ENCODE results near the gene NKIRAS2.

Gene NKIRAS2

GRCh38 chr17:42056635-42057034 lies 36.7 kb downstream of the NKIRAS2 start:
- TF ChIP-seq EGR1 (IDR thresholded peaks at IDR 0.05) (no peak), YY1 (IDR thresholded peaks at IDR 0.05; ENCODE audit: low read depth) (no peak), CREB1 (IDR thresholded peaks at IDR 0.05; ENCODE audit: low read depth) (no peak), MAX (IDR thresholded peaks at IDR 0.05) (no peak), USF1 (IDR thresholded peaks at IDR 0.05) (no peak), RAD21 (IDR thresholded peaks at IDR 0.05; ENCODE audit: low read depth) (no peak), ZBTB7A (IDR thresholded peaks at IDR 0.05; ENCODE audit: low read depth) (no peak), CEBPB (IDR thresholded peaks at IDR 0.05) (no peak), REST (IDR thresholded peaks at IDR 0.05; ENCODE audit: low read depth) (no peak), NFIC (IDR thresholded peaks at IDR 0.05) (no peak), EP300 (IDR thresholded peaks at IDR 0.05; ENCODE audit: borderline replicate concordance) (no peak), TEAD4 (IDR thresholded peaks at IDR 0.05) (no peak), TCF12 (IDR thresholded peaks at IDR 0.05; ENCODE audit: low read depth) (no peak), TAF1 (IDR thresholded peaks at IDR 0.05; ENCODE audit: low read depth) (no peak), FOXM1 (IDR thresholded peaks at IDR 0.05; ENCODE audit: borderline replicate concordance, low read depth) (no peak)

- no peak for TF ChIP-seq REST (IDR thresholded peaks at IDR 0.05; ENCODE audit: low read depth)
- no peak for TF ChIP-seq TAF1 (IDR thresholded peaks at IDR 0.05; ENCODE audit: low read depth)
- no peak for TF ChIP-seq TEAD4 (IDR thresholded peaks at IDR 0.05)
- TF ChIP-seq FOXM1 (IDR thresholded peaks at IDR 0.05; ENCODE audit: borderline replicate concordance, low read depth) = no peak
- TF ChIP-seq ZBTB7A (IDR thresholded peaks at IDR 0.05; ENCODE audit: low read depth) = no peak
- TF ChIP-seq RAD21 (IDR thresholded peaks at IDR 0.05; ENCODE audit: low read depth) = no peak
- no peak for TF ChIP-seq EGR1 (IDR thresholded peaks at IDR 0.05)
- no peak for TF ChIP-seq EP300 (IDR thresholded peaks at IDR 0.05; ENCODE audit: borderline replicate concordance)
- no peak for TF ChIP-seq CEBPB (IDR thresholded peaks at IDR 0.05)
- TF ChIP-seq CREB1 (IDR thresholded peaks at IDR 0.05; ENCODE audit: low read depth) = no peak
- no peak for TF ChIP-seq TCF12 (IDR thresholded peaks at IDR 0.05; ENCODE audit: low read depth)
- no peak for TF ChIP-seq YY1 (IDR thresholded peaks at IDR 0.05; ENCODE audit: low read depth)
- no peak for TF ChIP-seq NFIC (IDR thresholded peaks at IDR 0.05)
Observed at GRCh38 chr17:42058063-42058462, 38.2 kb downstream of the NKIRAS2 start.

GRCh38 chr17:42059815-42060214 lies 39.9 kb downstream of the NKIRAS2 start:
- TF ChIP-seq ZBTB7A (IDR thresholded peaks at IDR 0.05; ENCODE audit: low read depth) (no peak), NFIC (IDR thresholded peaks at IDR 0.05) (no peak), RAD21 (IDR thresholded peaks at IDR 0.05; ENCODE audit: low read depth) (no peak), CREB1 (IDR thresholded peaks at IDR 0.05; ENCODE audit: low read depth) (no peak), YY1 (IDR thresholded peaks at IDR 0.05; ENCODE audit: low read depth) (no peak)

GRCh38 chr17:42060231-42060630 lies 40.3 kb downstream of the NKIRAS2 start:
- TF ChIP-seq RAD21 (IDR thresholded peaks at IDR 0.05; ENCODE audit: low read depth) (no peak), USF1 (IDR thresholded peaks at IDR 0.05) (no peak), TAF1 (IDR thresholded peaks at IDR 0.05; ENCODE audit: low read depth) (no peak), EP300 (IDR thresholded peaks at IDR 0.05; ENCODE audit: borderline replicate concordance) (no peak), ZBTB7A (IDR thresholded peaks at IDR 0.05; ENCODE audit: low read depth) (no peak), NFIC (IDR thresholded peaks at IDR 0.05) (no peak), TCF12 (IDR thresholded peaks at IDR 0.05; ENCODE audit: low read depth) (no peak), CEBPB (IDR thresholded peaks at IDR 0.05) (no peak), CREB1 (IDR thresholded peaks at IDR 0.05; ENCODE audit: low read depth) (no peak), EGR1 (IDR thresholded peaks at IDR 0.05) (no peak), FOXM1 (IDR thresholded peaks at IDR 0.05; ENCODE audit: borderline replicate concordance, low read depth) (no peak), TEAD4 (IDR thresholded peaks at IDR 0.05) (no peak), REST (IDR thresholded peaks at IDR 0.05; ENCODE audit: low read depth) (no peak), MAX (IDR thresholded peaks at IDR 0.05) (no peak), YY1 (IDR thresholded peaks at IDR 0.05; ENCODE audit: low read depth) (no peak)

Data from Ishikawa (cell line).